Nephron progenitor cell (in vitro differentiated cells): ENCODE measurements around the gene UBL5.

ENCODE experiments used
- DNase-seq: peaks from one replicate; pipeline ENCODE4 v3.0.0; 2021
- H3K27ac Mint-ChIP-seq: 2 replicates; pipeline ENCODE4 v1.8.0; 2021; ENCODE audit warnings: mild to moderate bottlenecking, moderate library complexity, mixed read lengths
- H3K27me3 Mint-ChIP-seq: 2 replicates; pipeline ENCODE4 v1.8.0; 2021; ENCODE audit warnings: mild to moderate bottlenecking, low read depth, mixed read lengths; ENCODE audit not compliant: poor library complexity
- H3K36me3 Mint-ChIP-seq: 2 replicates; pipeline ENCODE4 v1.8.0; 2021; ENCODE audit warnings: low read depth, mixed read lengths
- H3K4me1 Mint-ChIP-seq: 2 replicates; pipeline ENCODE4 v1.8.0; 2021; ENCODE audit warnings: mixed read lengths
- H3K4me3 Mint-ChIP-seq: 2 replicates; pipeline ENCODE4 v1.8.0; 2021; ENCODE audit warnings: mild to moderate bottlenecking, moderate library complexity, mixed read lengths
- H3K9me3 Mint-ChIP-seq: 2 replicates; pipeline ENCODE4 v1.8.0; 2021; ENCODE audit warnings: mild to moderate bottlenecking, moderate library complexity, mixed read lengths
- CTCF ChIP-seq: fragments of 200-600 bp; sonication (generic); IDR thresholded peaks from 2 replicates; pipeline ENCODE4 v1.5.0; 2021; ENCODE audit warnings: antibody characterized with exemption

UBL5 gene

DNA sequence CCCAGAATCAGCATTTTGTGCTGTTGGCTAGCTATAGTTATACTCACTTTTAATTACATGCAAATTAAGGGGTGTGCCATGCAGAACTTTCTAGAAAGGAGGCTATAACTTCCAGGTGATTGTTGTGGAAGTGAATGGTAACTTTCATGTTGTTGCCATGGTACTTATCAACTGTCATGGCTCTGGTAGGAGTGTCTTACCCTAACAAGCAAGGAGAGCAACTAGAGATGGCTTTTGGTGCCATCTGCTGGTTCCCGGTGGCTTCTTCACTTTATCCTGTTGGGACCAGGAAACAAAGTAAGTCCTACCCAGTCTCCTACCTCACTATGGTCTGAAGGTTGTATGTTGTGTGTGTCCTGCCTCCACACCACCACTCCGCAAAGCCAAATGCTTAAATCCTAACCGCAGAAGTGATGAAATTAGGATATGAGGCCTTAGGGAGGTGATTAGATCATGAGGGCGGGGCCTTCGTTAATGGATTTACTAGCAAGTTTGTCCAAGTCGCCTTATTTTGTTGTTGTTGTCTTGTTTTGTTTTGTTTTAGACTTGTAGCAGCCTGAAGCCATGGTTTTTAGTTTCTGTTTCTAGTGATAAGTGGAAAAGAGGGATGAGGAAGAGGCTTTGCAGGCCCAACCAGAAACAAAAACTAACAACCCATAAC is 31.5 kb upstream of the UBL5 start:
- H3K36me3 Mint-ChIP-seq, result no peaks in the 10 kb centered on the region
- no peak overlapping the region for H3K27ac Mint-ChIP-seq
- no peak overlapping the region for H3K4me3 Mint-ChIP-seq
- peaks cover 13% of the 10 kb centered on the region for H3K4me1 Mint-ChIP-seq
- DNase-seq, result peak; percentile 75
- TF ChIP-seq CTCF, result peak; percentile 76
- H3K27me3 Mint-ChIP-seq, result peaks cover 4% of the 10 kb centered on the region
- no peaks in the 10 kb centered on the region for H3K9me3 Mint-ChIP-seq

DNA sequence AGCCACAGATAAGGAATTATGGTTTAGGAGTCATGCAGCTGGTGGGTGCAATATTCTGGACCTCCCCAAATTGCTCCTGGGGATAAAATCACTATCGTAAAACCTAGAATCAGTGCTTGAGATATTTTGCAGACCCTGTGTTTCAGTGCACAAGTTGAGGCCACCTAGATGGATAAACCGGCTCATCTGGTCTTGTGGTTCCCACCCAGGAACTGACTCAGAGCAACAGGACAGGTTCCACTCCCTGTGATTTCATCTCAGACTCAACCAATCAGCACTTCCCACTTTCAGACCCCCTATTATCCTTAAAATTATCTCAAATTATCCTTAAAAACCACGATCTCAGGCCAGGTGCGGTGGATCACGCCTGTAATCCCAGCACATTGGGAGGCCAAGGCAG is 29.8 kb upstream of the UBL5 start:
- DNase-seq, result no peak
- TF ChIP-seq CTCF, result no peak
- no peak overlapping the region for H3K27ac Mint-ChIP-seq
- no peaks in the 10 kb centered on the region for H3K9me3 Mint-ChIP-seq
- no peak overlapping the region for H3K4me3 Mint-ChIP-seq
- H3K36me3 Mint-ChIP-seq, result peaks cover 8% of the 10 kb centered on the region
- H3K4me1 Mint-ChIP-seq, result peaks cover 8% of the 10 kb centered on the region
- H3K27me3 Mint-ChIP-seq, result peaks cover 4% of the 10 kb centered on the region

DNA sequence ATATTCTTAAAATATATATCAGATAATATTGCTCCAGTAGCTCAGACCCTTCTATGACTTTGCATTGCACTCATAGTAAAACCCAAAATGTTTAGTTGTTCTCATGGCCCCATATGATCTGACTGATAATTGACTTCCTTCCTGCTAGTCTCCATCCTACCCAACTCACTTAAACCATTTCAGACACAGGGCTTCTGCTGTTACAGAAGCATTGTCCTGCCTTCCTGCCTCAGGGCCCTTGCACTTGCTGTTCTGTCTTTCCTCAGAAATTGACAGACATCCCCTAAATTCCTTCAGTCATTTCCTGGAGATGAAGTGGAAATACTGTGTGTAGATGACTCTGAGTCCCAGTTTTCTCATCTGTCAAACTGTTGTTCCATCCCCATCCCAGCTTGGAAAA is 28.6 kb upstream of the UBL5 start:
- H3K4me3 Mint-ChIP-seq, result no peak overlapping the region
- H3K9me3 Mint-ChIP-seq, result no peaks in the 10 kb centered on the region
- TF ChIP-seq CTCF, result no peak
- H3K27ac Mint-ChIP-seq, result no peak overlapping the region
- peaks cover 21% of the 10 kb centered on the region for H3K36me3 Mint-ChIP-seq
- DNase-seq, result no peak
- H3K4me1 Mint-ChIP-seq, result no peaks in the 10 kb centered on the region
- peaks cover 4% of the 10 kb centered on the region for H3K27me3 Mint-ChIP-seq

DNA sequence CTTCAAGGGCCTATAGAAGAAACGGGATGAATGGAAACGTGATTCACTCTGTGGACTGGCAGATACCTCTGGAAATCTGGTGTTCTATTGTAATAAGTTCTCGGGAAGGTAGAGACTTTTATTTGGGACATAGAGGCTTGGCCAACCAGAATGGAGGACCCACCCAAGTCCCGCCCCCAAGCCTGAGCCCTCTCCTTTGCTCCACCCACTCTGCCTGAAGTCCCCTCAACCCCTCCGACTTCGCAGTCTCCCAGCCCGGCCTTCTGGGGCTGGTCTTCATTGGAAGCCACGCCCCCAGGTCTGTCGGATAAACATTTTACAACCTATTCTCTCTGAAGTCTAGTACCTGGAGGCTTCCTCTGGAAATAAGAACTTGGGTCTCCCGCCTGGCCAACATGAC is 25.7 kb upstream of the UBL5 start:
- Mint-ChIP-seq H3K36me3 (peaks cover 22% of the 10 kb centered on the region), H3K4me1 (no peaks in the 10 kb centered on the region), H3K9me3 (no peaks in the 10 kb centered on the region), H3K27ac (no peak overlapping the region), H3K4me3 (no peak overlapping the region), H3K27me3 (peaks cover 4% of the 10 kb centered on the region)
- TF ChIP-seq CTCF, result no peak
- DNase-seq, result no peak

GRCh38 chr19:9806803-9807202 is 20.9 kb upstream of the UBL5 start:
- Mint-ChIP-seq H3K4me1 (no peaks in the 10 kb centered on the region), H3K27ac (no peak overlapping the region), H3K4me3 (no peak overlapping the region), H3K27me3 (no peaks in the 10 kb centered on the region), H3K9me3 (no peaks in the 10 kb centered on the region), H3K36me3 (peaks cover 37% of the 10 kb centered on the region)
- no peak for TF ChIP-seq CTCF
- no peak for DNase-seq
